Mesodermal cell (in vitro differentiated cells): ENCODE results near the gene ITGB1BP1. TPM values are rescaled to one million over a fixed set of nuclear protein-coding genes. Genes with fewer than 3 reads are reported as not detected.
A peak's percentile ranks its signal among the peaks of the same experiment; 100 is the strongest.

Experiments
- H3K27ac ChIP-seq: 2 replicates; pipeline ENCODE4 v1.7.0; 2013; ENCODE audit warnings: mild to moderate bottlenecking, low read depth, low read length, moderate library complexity; ENCODE audit not compliant: severe bottlenecking
- H3K36me3 ChIP-seq: 2 replicates; pipeline ENCODE4 v1.7.1; 2013; ENCODE audit warnings: mild to moderate bottlenecking, low read length, moderate library complexity; ENCODE audit not compliant: control insufficient read depth, insufficient read depth
- H3K4me1 ChIP-seq: one replicate; pipeline ENCODE4 v1.7.1; 2013; ENCODE audit warnings: mild to moderate bottlenecking, low read length; ENCODE audit not compliant: insufficient read depth, control insufficient read depth, poor library complexity, severe bottlenecking
- H3K4me3 ChIP-seq: 2 replicates; pipeline ENCODE4 v1.7.0; 2013; ENCODE audit warnings: low read length, control low read depth, mild to moderate bottlenecking; ENCODE audit not compliant: insufficient read depth, poor library complexity, severe bottlenecking; ENCODE audit errors: extremely low read depth
- H3K9me3 ChIP-seq: 2 replicates; pipeline ENCODE4 v1.7.1; 2013; ENCODE audit warnings: mild to moderate bottlenecking, low read length, moderate library complexity; ENCODE audit not compliant: control insufficient read depth
- WGBS, 2 experiments: methylation state at CpG; one replicate each; pipeline ENCODE4 v1.1.5; 2013; ENCODE audit warnings: missing lambda C conversion rate in 2 of 2; ENCODE audit not compliant: insufficient coverage in 2 of 2; 5-methylcytosine and 5-hydroxymethylcytosine counted together
- polyA plus RNA-seq, 2 experiments: library from polyadenylated mRNA; stranded (reverse); fragments of 50-300 nt; gene quantifications; one replicate each; pipeline ENCODE4 v1.2.3, GENCODE V29; 2013

Gene ITGB1BP1
- polyA plus RNA-seq (2013, experiment 1 of 2) = 59.3 TPM
- 76.7 TPM for polyA plus RNA-seq (2013, experiment 2 of 2)

- peaks cover 3% of the 10 kb centered on the region for H3K4me1 ChIP-seq
- no peaks in the 10 kb centered on the region for H3K9me3 ChIP-seq
- peak within 1 kb of the TSS; percentile 92 for H3K4me3 ChIP-seq
- H3K27ac ChIP-seq = peak within 1 kb of the TSS; percentile 89
- H3K36me3 ChIP-seq = peaks cover 26% of the 10 kb centered on the region
- 0% methylated on average over 64 to 74 of the region's 91 CpGs for WGBS, 2 experiments
Measured at GRCh38 chr2:9423100-9423921, at the start of gene ITGB1BP1, which contains the start of gene CPSF3. TSS of gene ITGB1BP1 (minus strand) at chr2:9423528. CDS start at chr2:9418697, 4,831 bp downstream. TSS of gene CPSF3 (plus strand) at chr2:9423654. CDS start at chr2:9423774, 120 bp downstream.

- no peak overlapping the region for H3K27ac ChIP-seq
- H3K4me3 ChIP-seq = no peak overlapping the region
- H3K9me3 ChIP-seq = peaks cover 6% of the 10 kb centered on the region
- whole genome bisulfite sequencing, 2 experiments = 87 to 100% methylated on average over 6 to 7 of the region's 9 CpGs
- H3K36me3 ChIP-seq = peaks cover 60% of the 10 kb centered on the region
- no peaks in the 10 kb centered on the region for H3K4me1 ChIP-seq
Measured at GRCh38 chr2:9472511-9472910, 49.2 kb upstream of the ITGB1BP1 start.

- Histone ChIP-seq H3K27ac (no peak overlapping the region), H3K36me3 (peaks cover 59% of the 10 kb centered on the region), H3K9me3 (no peaks in the 10 kb centered on the region), H3K4me1 (no peaks in the 10 kb centered on the region), H3K4me3 (no peak overlapping the region)
- WGBS, 2 experiments = 96 to 98% methylated on average over 4 of the region's 5 CpGs
Measured at GRCh38 chr2:9471206-9471605, 47.9 kb upstream of the ITGB1BP1 start.

- 93 to 97% methylated on average over 6 to 7 of the region's 10 CpGs for WGBS, 2 experiments
- no peak overlapping the region for H3K27ac ChIP-seq
Measured at GRCh38 chr2:9467687-9468086, 44.4 kb upstream of the ITGB1BP1 start.

GRCh38 chr2:9466147-9466683 lies 42.9 kb upstream of the ITGB1BP1 start:
- Histone ChIP-seq H3K9me3 (no peaks in the 10 kb centered on the region), H3K36me3 (peaks cover 69% of the 10 kb centered on the region), H3K27ac (no peak overlapping the region), H3K4me1 (peaks cover 4% of the 10 kb centered on the region), H3K4me3 (no peak overlapping the region)
- WGBS, 2 experiments = 81 to 100% methylated on average over 1 to 22 of the region's 46 CpGs

More at GRCh38 chr2:9467687-9468086, 44.4 kb upstream of the ITGB1BP1 start:
- peaks cover 4% of the 10 kb centered on the region for H3K4me1 ChIP-seq
- H3K9me3 ChIP-seq = no peaks in the 10 kb centered on the region
- H3K4me3 ChIP-seq = no peak overlapping the region
- peaks cover 71% of the 10 kb centered on the region for H3K36me3 ChIP-seq

- no peak overlapping the region for H3K4me3 ChIP-seq
- H3K4me1 ChIP-seq = peaks cover 4% of the 10 kb centered on the region
- no peaks in the 10 kb centered on the region for H3K9me3 ChIP-seq
- peaks cover 70% of the 10 kb centered on the region for H3K36me3 ChIP-seq
- no peak overlapping the region for H3K27ac ChIP-seq
- WGBS, 2 experiments = 97 to 100% methylated on average over 2 of the region's 7 CpGs
Measured at GRCh38 chr2:9465170-9465569, 41.8 kb upstream of the ITGB1BP1 start.

GRCh38 chr2:9463698-9464034 lies 40.3 kb upstream of the ITGB1BP1 start:
- H3K9me3 ChIP-seq = no peaks in the 10 kb centered on the region
- H3K4me1 ChIP-seq = peaks cover 4% of the 10 kb centered on the region
- 77 to 79% methylated on average over 6 of the region's 7 CpGs for WGBS, 2 experiments
- peaks cover 67% of the 10 kb centered on the region for H3K36me3 ChIP-seq
- H3K4me3 ChIP-seq = no peak overlapping the region
- no peak overlapping the region for H3K27ac ChIP-seq

GRCh38 chr2:9462886-9463697 lies 39.8 kb upstream of the ITGB1BP1 start:
- H3K9me3 ChIP-seq = no peaks in the 10 kb centered on the region
- H3K36me3 ChIP-seq = peaks cover 67% of the 10 kb centered on the region
- 96 to 97% methylated on average over 5 of the region's 6 CpGs for WGBS, 2 experiments
- no peak overlapping the region for H3K4me3 ChIP-seq
- peaks cover 4% of the 10 kb centered on the region for H3K4me1 ChIP-seq
- H3K27ac ChIP-seq = no peak overlapping the region

GRCh38 chr2:9462313-9462712 lies 39.0 kb upstream of the ITGB1BP1 start:
- Histone ChIP-seq H3K4me3 (no peak overlapping the region), H3K4me1 (peaks cover 4% of the 10 kb centered on the region), H3K36me3 (peaks cover 68% of the 10 kb centered on the region), H3K9me3 (no peaks in the 10 kb centered on the region), H3K27ac (no peak overlapping the region)
- 92 to 100% methylated on average over 4 of the region's 5 CpGs for WGBS, 2 experiments

GRCh38 chr2:9461079-9461478 lies 37.8 kb upstream of the ITGB1BP1 start:
- H3K4me1 ChIP-seq = peaks cover 4% of the 10 kb centered on the region
- no peak overlapping the region for H3K4me3 ChIP-seq
- no peak overlapping the region for H3K27ac ChIP-seq
- peaks cover 69% of the 10 kb centered on the region for H3K36me3 ChIP-seq
- 97 to 100% methylated on average over 2 to 3 of the region's 3 CpGs for WGBS, 2 experiments
- H3K9me3 ChIP-seq = no peaks in the 10 kb centered on the region
